M059J (cell line): ENCODE measurements around the gene PTHLH. TPM values are rescaled to one million over a fixed set of nuclear protein-coding genes. Genes with fewer than 3 reads are reported as not detected.

Experiments used
- DNase-seq: peaks from one replicate; pipeline ENCODE4 v3.0.0-alpha.2; 2012; ENCODE audit warnings: low read depth
- total RNA-seq: library from RNA; depleted of rRNA; stranded (reverse); fragments of >200 nt; shearing (Covaris generic); gene quantifications from 2 replicates; pipeline ENCODE4 v1.2.3, GENCODE V29; 2014; rRNA removed

PTHLH gene
- total RNA-seq, 1 experiment from 2014 or later, result 7.5 TPM

GRCh38 chr12:27937768-27938167 is 34.8 kb downstream of the PTHLH start:
- no peak for DNase-seq

DNA sequence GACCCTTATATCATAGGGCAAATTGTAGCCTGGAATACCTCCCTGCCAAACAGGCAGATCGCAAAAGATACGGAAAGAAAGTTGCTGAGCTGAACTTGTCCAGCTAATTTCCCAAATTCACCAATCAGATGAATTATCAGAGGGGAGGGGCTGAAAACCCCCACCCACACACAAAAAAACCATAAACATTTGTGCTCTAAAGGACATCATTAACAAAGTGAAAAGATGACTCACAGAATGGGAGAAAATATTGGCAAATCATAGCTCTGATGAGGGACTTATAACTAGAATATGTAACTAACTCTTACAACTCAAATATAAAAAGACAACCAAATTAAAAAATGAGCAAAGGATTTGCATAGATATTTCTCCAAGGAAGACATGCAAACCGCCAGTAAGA is 36.3 kb downstream of the PTHLH start:
- DNase-seq, result no peak

DNA sequence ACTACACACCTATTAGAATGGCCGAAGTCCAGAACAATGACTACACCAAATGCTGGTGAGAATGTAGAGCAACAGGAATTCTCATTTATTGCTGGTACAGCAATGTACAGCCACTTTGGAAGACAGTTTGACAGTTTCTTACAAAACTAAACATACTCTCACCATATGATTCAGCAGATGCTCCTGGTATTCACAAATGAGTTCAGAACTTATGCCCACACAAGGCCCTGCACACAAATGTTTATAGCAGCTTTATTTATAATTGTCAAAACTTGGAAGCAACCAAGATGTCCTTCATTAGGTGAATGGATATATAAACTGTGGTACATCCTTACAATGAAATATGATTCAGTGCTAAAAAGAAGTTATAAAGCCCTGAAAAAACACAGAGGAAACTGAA is 38.3 kb downstream of the PTHLH start:
- DNase-seq, result no peak

GRCh38 chr12:27931390-27931789 is 41.1 kb downstream of the PTHLH start:
- DNase-seq, result no peak

DNA sequence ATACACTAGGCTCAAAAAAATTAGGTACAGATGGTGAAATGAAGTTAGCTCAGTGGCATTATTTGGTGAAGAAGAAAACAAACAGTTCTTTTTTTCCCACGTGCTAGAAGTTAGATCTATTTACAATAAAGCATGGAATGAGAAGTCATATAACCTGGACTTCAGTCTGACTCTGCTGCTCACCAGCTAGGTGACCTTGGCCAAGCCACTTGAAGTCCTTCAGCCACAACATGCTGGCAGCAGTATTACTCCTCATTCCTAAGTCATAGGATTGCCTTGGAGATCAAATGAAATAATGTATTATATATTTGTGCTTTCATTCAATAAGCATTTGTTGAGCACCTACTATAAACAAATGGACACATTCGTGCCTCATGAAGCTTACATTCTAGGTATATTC is 45.2 kb downstream of the PTHLH start:
- no peak for DNase-seq

DNA sequence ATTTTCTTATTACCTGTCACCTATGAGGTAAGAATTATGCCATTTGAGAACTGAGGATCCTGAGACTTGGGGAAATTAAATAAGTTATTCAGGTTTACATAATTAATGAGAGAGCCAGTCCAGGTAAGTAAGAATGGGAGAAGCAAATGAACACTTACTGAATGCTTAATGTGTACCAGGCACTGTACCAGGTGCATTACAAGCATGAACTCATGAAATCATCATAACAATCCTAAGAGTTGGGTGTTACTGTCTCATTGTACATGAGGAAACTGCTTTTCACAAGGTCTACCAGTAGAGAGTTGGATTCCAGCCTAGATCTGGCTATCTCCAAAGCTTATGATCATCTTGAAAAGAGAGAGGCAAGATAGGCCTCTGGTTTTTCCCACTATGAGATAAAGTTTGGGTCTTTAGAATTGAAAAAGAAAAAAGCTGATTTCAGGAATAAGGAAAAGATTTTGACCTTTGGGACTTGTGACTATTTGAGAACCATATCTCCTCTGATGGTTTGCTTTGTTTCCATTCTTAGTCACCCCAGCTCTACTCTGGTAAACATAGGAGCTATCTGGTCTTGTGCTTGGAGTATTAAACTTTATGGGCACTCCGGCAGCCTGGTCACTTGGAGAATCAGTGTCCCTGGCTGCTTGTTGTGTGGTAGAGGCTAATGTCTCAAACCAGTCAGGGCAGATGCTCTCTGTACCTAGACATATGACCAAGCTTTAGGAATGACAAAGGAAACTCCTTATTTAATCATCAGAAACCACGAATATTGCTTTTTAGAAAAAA is 48.0 kb downstream of the PTHLH start:
- DNase-seq, result peak; percentile 52

DNA sequence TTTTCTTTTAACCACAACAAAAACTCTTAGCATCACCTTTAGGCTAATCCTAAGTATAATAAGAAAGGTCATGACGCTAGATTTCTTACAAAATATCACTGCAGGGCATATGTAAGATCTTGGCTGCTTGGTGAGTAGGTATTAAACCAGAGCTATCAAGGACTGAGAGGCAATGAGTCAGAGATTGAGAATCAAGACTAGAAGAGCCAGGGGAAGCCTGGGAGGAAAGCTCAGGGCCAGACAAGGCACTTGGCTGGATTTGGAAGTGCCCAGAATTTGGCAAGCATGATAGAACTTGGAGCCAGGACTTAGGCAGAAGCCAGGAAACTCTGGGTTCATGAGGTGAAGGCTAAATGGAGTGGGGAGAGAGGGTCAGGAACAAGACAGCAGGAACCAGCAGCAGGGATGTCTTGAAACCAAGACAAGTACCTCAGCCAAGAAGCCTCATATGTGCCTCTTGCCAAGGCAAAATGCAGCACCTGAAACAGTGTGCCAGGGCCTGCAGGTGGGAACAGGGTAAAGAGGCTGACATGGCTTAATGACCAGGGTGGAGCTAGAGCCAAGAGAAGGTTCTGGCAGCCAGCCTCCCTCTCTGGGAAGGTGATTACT is 49.9 kb downstream of the PTHLH start:
- peak; percentile 88 for DNase-seq

DNA sequence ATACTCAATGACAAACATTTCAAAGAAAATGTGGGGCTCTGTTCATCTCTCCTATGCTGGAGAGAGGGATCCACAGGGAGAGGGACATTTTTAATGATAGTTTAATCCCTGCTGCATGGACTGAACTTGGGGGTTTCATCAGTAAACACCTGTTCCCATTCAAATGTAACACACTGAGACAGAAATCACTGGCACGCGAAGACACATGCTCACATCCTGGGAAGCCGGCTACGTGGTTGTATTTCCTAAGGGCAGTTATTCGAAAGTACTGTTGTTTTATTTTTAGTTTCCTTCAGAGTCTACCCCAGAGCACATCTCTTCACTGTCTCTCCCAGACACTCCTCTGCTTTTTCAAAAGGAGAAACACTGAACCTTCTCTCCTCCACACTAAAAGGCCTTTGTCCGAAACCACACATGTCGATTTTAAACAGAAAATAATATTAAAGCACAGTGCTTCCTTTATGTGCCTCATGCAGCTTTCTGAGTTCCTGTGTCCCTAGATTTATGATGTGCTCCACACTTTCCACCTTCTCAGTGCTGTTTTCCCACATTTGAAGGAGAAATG is 52.8 kb downstream of the PTHLH start:
- no peak for DNase-seq

DNA sequence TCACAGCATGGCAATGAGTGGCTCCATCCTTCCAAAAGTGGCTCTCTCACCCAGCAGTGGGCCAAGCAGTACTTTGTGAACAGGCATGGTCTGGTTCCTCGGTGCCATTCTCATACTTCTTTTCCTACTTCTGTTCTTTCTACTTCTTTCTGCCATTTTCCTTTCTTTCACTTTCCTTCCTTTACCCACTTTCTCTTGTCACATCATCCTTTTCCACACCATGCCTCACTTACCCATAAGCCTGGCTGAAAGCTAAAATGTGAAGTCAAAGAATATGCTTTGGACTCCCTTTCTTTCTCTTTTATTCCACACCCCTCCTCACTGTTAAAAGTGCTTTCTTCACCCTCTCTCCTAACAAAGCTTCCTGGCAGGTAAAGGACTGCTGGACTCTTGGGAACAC is 57.0 kb downstream of the PTHLH start:
- DNase-seq, result no peak

DNA sequence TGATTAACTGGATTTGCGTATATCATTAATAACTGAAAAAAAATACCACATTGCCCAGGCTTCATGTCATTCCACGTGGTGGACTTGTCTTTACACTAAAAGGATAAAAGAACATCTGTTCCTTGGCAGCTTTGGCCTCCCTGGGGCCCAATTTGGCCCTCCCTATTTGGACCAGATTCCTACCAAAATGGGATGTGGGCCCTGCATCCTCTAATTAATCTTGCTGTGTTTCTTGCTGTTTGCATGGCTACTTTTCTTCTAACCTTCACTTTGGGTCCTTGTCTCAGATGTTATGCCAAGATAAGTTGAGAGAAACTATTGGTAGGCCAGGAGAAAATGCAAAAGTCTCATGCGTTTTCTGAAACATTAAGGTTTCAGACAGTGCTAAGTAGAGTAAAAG is 57.5 kb downstream of the PTHLH start:
- DNase-seq, result no peak

DNA sequence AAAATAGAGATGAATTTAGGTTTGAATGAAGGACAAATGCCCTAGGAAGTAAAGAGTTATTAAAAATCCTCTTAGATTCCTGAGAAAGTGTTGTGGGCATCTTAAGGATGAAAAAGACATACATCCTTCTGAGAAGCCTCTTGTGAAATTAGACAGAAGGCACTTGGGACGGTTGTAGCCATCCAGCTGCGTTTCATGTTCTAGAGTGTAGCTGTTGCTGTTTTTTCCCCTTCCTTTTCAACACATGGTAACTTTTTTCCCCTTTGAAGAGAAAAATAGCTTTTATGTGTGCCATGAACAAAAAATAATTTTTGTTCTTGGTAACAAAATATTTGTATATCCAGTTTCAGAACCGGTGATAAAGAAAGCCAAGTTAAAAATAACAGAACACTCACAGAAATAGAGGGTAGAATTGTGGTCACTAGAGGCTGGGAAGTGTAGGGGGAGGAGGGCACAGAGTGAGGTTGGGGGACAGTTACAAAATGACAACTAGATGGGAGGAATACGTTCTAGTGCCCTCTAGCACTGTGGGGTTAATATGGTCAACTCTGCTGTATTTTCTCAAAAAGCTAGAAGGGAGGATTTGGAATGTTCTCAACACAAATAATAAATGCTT is 58.4 kb downstream of the PTHLH start:
- DNase-seq, result no peak

DNA sequence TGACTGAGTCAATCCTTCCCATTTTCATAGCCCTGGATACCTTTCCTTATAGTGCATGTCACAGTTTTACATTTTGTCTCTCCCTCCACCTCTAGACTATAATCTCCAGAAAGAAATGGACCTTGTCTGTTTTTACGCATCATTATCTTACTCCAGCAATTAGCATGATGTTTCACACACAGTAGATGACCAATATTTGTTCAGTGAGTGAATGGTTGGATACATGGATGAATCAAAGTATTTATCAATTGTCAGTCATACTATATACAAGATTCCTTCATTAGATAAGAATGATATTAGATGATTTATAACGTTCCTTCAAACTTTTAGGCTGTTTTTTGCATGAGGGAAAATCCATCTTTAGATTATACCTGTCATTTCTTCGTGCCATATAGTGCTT is 61.1 kb downstream of the PTHLH start:
- no peak for DNase-seq

Other genes starting within 250 kb of the PTHLH start
- 9.1 and 13.2 TPM in 2 replicates for gene KLHL42, start 192.5 kb downstream of the PTHLH start, total RNA-seq
- gene MANSC4, start 192.5 kb downstream of the PTHLH start, total RNA-seq, result not detected in 2 replicates
- 11.4 and 15.1 TPM in 2 replicates for gene CCDC91, start 217.7 kb upstream of the PTHLH start, total RNA-seq